DMS153 treated with DMSO at 0.1 percent for 48 hours (cell line): Measurements from ENCODE around the gene CTNNBL1.

ENCODE experiments used
- DNase-seq: peaks from one replicate; lab custom pipeline; 2025; ENCODE audit not compliant: unreplicated experiment; lab: John Stamatoyannopoulos, UW

Gene CTNNBL1

GRCh38 chr20:37895166-37895565, 201.3 kb downstream of the CTNNBL1 start:
- no peak for DNase-seq

DNA sequence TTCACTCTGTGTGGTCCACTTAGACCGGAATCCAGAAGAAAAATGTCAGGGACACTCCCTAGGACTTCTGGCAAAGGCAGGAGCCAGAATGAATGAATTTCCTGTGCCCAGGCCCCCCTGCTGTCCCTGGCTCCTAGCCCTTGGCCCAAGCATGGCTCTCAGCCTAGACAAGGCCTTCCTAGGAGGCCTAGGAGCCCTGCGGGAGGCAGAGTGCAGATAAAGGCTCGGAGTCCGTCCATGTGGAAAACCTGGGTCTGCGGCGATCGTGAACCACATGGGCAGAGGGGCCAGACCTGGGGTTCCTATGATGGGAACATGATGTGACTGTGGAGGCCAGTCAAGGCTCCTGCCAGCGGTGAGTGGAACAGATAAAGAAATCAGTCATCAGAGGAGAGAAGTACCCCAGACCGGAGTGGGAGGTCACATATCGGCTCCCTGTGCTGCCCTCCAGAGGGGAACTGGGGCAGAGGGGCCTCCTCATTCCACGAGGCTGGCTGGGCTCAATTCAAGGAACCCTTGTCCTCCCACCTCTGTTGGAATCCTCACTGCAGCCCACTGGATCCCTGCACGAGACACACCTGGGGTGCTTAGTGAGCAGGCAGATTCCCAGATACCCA, 203.2 kb downstream of the CTNNBL1 start:
- DNase-seq, result no peak

DNA sequence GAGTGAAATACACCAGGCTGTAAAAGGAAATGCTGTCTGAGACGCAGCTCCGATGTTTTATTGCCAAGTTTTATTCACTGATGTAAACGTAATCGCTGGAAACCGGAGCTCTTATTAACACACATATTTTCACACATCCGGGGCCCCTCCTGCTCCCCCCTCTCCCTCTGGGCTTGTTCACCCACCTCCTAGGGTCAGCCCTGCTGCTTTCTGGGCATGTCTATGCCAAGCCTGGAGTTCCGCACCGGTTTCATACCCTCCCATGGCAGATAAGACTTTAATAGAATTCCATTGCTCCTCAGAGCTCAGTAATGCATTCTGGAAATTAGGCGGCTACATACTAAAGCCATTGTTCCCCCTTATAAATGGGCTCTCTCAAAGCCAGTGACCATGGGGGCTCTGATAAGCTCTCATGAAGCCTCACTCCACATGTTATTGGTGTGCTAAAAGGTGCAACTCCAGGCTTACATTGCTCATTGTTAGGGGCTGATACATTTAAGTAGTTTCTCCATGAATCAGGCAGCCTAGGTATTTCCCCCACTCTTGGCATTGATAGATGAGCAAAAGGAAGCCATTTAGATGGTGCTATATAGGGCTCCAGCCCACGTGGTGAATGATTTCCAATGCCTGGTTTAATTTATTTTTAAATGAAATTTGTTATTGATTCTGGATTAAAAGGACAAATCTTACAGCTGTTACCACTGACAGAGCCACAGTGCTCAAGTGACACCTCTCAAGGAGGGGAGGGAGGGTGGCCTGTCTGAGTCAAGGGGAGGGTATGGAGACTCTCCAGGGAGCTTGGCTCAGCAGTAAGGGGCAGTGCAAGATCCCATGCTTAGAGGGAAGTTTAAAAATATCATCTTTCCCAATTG, 204.6 kb downstream of the CTNNBL1 start:
- no peak for DNase-seq

- no peak for DNase-seq
Measured at GRCh38 chr20:37899105-37900045, 205.5 kb downstream of the CTNNBL1 start.

- DNase-seq, result no peak
Measured at GRCh38 chr20:37901240-37901639, 207.4 kb downstream of the CTNNBL1 start.

DNA sequence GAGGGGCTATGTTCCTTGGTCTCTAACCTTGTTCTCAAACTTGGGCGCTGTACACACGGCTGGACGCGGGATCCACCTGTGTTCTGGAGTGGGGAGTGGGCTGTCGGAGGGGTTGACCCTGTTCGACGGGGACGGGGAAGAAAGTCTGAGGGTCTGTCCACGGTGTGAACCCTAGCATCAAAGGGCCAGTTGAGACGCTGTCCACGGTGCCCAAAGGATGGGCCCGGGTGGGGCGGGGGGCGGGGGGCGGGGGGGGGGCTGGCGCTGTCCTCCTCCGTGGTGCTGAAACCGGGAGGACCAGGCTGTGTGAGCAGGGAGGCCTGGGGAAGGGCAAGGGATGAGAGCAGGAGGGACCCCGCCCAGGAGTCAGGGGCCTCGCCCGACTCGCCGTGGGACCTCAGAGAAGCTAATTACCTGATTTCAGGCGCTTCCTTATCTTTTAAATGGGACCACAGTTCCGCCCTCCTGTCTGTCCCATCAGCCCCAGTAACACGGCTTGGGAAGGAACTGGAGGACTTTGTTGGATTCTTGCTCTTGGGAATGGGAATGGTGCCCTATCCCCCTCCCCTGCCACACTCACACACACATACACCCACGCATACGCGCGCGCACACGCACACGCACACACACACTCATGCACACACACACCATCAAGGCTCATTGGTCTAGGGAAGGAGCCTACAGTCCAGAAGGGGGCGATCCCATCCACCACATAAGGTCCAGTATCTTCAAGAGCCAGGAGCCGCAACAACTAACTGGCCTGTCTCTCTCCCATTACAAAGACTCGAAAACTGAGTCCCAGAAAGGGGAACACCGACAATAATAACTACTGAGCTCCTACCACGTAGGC, 208.0 kb downstream of the CTNNBL1 start:
- DNase-seq, result no peak

- DNase-seq, result no peak
Measured at GRCh38 chr20:37902504-37903313, 208.9 kb downstream of the CTNNBL1 start, which contains the start of gene VSTM2L. VSTM2L (plus strand) TSS chr20:37903127; CDS start chr20:37903351, 224 bp downstream.

DNA sequence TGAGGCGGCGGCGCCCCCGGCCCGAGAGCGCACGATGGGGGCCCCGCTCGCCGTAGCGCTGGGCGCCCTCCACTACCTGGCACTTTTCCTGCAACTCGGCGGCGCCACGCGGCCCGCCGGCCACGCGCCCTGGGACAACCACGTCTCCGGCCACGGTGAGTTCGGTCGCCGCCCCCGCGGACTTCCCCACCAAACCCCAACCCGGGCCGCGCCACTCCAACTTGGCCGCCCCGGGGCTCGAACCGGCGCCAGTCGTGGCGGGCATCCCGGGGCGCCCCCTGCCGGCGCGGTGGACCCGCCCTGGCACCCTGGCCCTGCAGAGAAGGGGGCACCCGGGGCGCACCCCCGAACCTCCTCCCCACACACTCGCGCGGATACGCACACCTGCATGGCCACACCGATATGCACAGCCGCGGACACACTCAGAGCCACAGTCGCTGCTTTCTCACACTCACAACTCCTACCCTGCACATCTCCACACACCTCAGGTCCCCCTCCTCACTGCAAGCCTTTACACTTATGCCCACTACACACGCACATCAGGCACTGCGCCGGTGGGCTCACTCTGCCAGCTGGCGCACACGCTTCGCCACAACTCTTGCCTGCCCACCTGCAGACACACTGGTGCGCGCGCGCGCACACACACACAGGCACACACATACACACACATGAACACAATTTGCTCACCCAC, 209.6 kb downstream of the CTNNBL1 start:
- no peak for DNase-seq

DNA sequence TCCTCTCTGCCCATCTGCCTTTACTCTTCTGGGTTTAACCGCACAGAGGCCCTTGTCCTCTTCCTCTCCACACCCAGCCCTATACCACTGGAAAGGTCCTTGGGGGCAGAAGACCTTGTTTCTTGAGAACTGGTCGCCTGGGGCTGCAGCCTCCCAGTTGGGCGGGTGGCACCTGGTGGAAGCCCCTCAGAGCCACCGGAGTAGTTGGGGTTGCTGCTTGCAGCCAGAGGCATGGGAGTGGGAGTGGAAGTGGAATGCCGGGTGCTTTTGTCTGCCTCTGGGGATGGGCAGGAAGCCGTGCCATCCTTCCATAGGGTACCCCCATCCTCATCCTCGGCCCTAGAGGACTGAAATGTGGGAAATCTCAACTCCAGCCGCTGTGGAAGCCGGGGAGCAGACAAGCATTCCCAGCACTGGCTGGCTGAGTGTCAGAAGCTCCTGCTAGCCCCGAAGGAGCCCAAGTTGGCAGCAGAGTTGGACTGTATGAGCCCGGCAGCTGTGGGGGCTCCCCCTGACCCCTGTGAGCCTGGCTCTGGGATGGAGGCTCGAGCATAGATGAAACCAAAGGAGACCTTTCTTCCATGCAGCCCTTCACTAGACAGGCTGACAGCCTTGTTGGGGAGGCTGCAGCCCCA, 210.3 kb downstream of the CTNNBL1 start:
- no peak for DNase-seq

DNA sequence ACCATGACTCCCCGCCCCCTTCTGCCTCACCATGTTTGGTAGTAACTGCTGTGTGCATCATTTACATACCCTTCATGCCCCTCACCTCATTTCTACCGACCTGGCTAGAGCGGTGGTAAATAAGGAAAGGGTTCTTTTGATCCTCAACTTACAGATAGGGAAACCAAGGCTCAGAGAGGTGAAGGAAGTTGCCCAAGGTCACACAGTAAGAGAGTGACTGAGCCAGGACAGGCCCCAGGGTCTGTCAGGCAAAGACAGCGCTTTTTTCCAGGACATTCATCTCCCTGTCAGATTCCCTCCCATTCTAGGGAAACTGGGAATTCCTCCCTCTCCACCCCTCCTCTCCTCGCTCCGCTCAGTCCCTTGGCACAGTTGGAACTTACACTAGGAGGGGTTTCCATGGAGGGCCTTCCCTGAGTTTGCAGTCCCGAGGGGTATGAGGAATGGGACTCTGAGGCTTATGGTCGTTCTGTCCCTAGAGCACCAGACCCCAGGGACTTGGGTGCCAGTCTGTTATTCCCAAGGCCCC, 211.1 kb downstream of the CTNNBL1 start:
- DNase-seq, result no peak

- no peak for DNase-seq
Measured at GRCh38 chr20:37905671-37906613, 212.1 kb downstream of the CTNNBL1 start.

DNA sequence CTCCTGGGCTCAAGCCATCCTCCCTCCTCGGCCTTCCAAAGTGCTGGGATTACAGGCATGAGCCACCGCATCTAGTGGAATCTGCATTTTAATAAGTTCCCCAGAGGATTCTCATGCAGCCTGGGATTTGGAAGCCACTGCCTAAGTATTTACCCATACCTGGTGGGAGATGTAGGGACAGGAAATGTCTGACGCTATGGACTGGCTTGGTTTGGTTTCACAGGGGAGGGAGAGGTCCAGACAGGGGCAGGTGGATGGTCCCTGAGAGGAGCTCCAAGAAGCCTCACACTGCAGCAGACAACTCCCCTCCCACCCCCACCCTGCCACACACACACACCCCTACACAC, 213.5 kb downstream of the CTNNBL1 start:
- no peak for DNase-seq

DNA sequence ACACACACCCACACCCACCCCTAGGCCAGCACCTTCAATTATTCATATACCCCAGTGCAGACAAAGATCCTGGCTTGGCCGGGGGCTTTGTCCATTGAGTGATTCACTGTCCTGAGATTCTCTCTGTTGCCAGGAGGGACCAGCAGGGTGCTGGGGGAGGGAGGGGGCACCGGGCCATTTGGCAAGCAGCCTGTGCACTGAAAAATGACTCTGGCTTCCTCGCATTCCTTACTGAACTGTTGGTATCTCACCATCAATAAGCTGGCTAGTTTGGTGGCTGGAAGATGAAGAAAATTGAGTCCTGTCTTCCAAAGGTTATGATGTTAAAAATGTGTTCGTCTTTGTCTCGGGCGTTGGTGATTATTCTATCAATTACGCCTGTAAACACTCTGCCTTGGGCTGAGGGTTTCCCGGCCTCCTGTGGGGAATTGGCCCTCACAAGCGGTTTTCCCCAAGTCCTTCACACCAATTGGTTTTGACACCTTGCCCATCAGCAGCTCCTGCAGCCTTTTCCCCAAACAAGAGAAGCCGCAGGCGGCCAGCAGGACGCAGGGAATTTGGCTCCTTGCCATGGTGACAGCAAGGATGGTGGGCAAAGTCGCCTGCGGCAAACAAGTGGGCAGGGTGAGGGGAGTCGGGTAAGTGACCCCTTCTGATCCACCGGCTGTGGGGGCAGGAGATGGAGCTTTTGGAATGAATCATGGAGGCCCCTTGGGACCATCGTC, 214.0 kb downstream of the CTNNBL1 start:
- no peak for DNase-seq

DNA sequence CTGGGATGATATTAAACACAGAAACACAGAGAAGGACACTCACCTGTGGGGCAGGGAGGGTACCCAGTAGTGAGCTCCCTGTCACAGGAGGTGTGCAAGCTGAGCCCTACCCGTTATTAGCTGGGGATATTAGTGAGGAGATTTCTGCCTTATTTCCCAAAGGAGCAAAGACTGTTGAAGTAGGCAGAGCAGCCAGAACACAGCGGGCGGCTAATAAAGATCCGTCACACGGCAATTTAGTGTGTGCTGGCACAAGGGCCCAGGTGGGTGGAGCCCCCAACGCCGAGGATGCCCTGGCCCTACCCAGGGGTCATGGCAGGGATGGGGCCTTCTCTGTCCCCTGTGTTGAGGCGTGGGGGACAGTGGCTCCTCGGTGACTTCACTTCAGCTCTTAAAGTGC, 217.4 kb downstream of the CTNNBL1 start:
- no peak for DNase-seq

DNA sequence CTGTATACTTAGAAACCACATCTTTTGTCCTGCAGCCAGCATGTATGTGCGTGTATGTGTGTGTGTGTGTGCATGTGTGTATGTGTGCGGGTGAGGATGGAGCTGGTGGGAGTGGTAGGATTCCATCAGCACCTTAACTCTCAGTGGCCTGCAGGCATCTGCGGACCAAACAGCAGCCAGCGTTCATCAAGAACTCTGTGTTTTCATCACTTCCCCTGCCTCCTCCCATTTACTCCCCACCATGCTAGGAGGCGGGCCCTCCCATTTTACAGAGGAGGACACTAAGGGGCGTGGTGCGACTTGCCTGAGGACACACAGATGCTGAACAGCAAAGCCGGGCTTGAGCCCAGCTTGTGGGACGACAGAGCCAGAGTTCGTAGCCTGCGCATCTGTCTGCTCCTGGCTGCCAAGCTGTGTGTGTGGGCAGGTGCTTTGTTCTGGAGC, 218.0 kb downstream of the CTNNBL1 start:
- DNase-seq, result no peak

DNA sequence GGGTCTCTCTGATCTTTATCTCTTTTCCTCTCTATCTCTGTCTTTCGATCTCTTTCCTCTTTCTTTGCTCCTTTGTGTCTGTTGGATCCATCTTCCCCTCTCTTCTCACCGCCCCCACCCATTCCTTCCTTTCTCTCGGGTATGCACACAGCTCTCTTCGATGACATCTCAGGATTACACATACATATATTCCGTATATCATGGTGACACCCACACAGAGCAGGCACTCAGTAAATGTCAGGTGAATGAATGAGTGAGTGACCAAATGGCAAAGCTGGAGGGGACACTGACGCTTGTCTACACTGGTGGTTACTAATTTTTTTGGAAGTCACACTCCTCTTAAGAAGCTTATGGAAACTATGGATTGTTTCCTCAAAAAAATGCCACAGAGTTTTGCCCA, 219.0 kb downstream of the CTNNBL1 start:
- no peak for DNase-seq
